Upper lobe of left lung (tissue), 6 donors: ENCODE data around the gene HCRT. TPM values are rescaled to one million over a fixed set of nuclear protein-coding genes. Genes with fewer than 3 reads are reported as not detected.
"Not testable (repeated sequence)": the region's sequence is repeated elsewhere in the genome, so short reads cannot be mapped to it uniquely, and the experiment has no call there.

Experiments
- ATAC-seq, 2 donors: fragments of 200-7000 bp; cut with Tn5 transposase; one replicate each; pipeline ENCODE4 v1.9.1; 2022; ENCODE audit warnings: mild to moderate bottlenecking in 2 of 2, moderate library complexity in 2 of 2; ENCODE audit not compliant: low FRiP score in 2 of 2
- DNase-seq, 2 donors: peaks; one replicate each; pipeline ENCODE4 v3.0.0-alpha.2; 2019 to 2020
- H3K27ac ChIP-seq, 4 donors: fragments of 200-600 bp; sonication (generic); one replicate each; pipeline ENCODE4 v1.5.1; 2016 to 2019
- H3K27me3 ChIP-seq, 4 donors: fragments of 200-600 bp; sonication (generic); one replicate each; pipeline ENCODE4 v1.5.1; 2017 to 2019
- H3K36me3 ChIP-seq, 4 donors: fragments of 200-600 bp; sonication (generic); one replicate each; pipeline ENCODE4 v1.5.1; 2016 to 2019
- H3K4me1 ChIP-seq, 4 donors: fragments of 200-600 bp; sonication (generic); one replicate each; pipeline ENCODE4 v1.5.1; 2018 to 2019
- H3K4me3 ChIP-seq, 4 donors: fragments of 200-600 bp; sonication (generic); one replicate each; pipeline ENCODE4 v1.5.1; 2017 to 2019; ENCODE audit warnings: mild to moderate bottlenecking in 2 of 4, moderate library complexity in 1 of 4
- H3K9me3 ChIP-seq, 4 donors: fragments of 200-600 bp; sonication (generic); one replicate each; pipeline ENCODE4 v1.5.1; 2018 to 2019
- CTCF ChIP-seq, 6 experiments: fragments of 450-650 bp in 4 of 6; fragments of 200-600 bp in 2 of 6; sonication (generic) in 2 of 6; IDR thresholded peaks; one replicate each; pipeline ENCODE4 v1.5.1; 2016 to 2019; ENCODE audit warnings: antibody characterized with exemption in 6 of 6
- EP300 ChIP-seq, 4 donors: sonication (generic); formaldehyde crosslinking; IDR thresholded peaks; one replicate each; pipeline ENCODE4 v1.5.1; 2017; ENCODE audit warnings: antibody characterized with exemption in 4 of 4, control low read depth in 2 of 4
- POLR2A ChIP-seq, 4 donors: fragments of 450-650 bp; IDR thresholded peaks; one replicate each; pipeline ENCODE4 v1.5.1; 2016 to 2017; ENCODE audit warnings: antibody characterized with exemption in 4 of 4, mild to moderate bottlenecking in 2 of 4
- POLR2AphosphoS5 ChIP-seq, 2 donors: sonication (generic); formaldehyde crosslinking; IDR thresholded peaks; one replicate each; pipeline ENCODE4 v1.5.1; 2017; ENCODE audit warnings: antibody characterized with exemption in 2 of 2
- WGBS, 2 donors: methylation state at CpG; one replicate each; pipeline ENCODE4 v1.1.5; 2017 to 2018; 5-methylcytosine and 5-hydroxymethylcytosine counted together
- total RNA-seq, 6 donors: library from RNA; depleted of rRNA in 4 of 6; stranded (reverse); fragments of >200 nt in 4 of 6; gene quantifications; one replicate each; pipeline versions ENCODE4 v1.1.0 to v1.2.1, GENCODE V29; 2016 to 2021
- donor health status: DM: no; HTN: no; CAD: no; lungs with moderate emphysema.
- donor health status: DM: no; HTN: yes; CAD: no; lungs with severe emphysema.

The HCRT gene
- total RNA-seq, 6 donors from 2014 or later, result not detected

GRCh38 chr17:42188749-42189650 lies 3.7 kb upstream of the HCRT start:
- TF ChIP-seq EP300 (IDR thresholded peaks at IDR 0.05) (no peak), CTCF (IDR thresholded peaks at IDR 0.05) (no peak), POLR2A (IDR thresholded peaks at IDR 0.05) (no peak), POLR2AphosphoS5 (IDR thresholded peaks at IDR 0.05) (no peak)
- DNase-seq (no peak), ATAC-seq (no peak)
- Histone ChIP-seq H3K27ac (no peak overlapping the region), H3K9me3 (no peaks in the 10 kb centered on the region), H3K27me3 (no peaks in the 10 kb centered on the region), H3K4me1 (peaks cover 14 to 25% (median 20%) of the 10 kb centered on the region in 4 donors), H3K36me3 (peaks cover 0 to 10% (median 0%) of the 10 kb centered on the region in 4 donors), H3K4me3 (no peak overlapping the region)
- 70 to 76% methylated on average over 10 to 17 of the region's 19 CpGs for WGBS, 2 donors

DNA sequence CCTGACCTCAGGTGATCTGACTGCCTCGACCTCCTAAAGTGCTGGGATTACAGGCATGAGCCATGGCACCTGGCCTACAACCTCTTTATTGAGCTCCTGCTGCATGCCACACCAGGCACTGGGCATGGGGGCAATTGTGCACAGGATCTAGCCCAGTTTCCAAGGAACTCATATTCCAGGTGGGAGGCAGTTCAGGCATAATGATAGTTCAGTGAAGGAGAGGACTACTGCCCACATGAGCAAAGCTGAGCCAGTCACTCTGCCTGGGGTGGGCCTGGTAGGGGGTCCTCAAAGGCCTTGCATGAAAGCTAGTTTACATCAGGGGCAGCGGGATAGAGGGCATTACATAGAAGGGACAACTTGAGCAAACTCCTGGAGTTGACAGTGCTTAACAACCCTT lies 2.6 kb upstream of the HCRT start:
- peaks cover 11 to 24% (median 18%) of the 10 kb centered on the region in 4 donors for H3K4me1 ChIP-seq
- no peaks in the 10 kb centered on the region for H3K9me3 ChIP-seq
- DNase-seq, result no peak
- no peak overlapping the region for H3K4me3 ChIP-seq
- ATAC-seq, result no peak
- 83 to 100% methylated on average over 1 to 2 of the region's 2 CpGs for WGBS, 2 donors
- H3K27me3 ChIP-seq, result no peaks in the 10 kb centered on the region
- H3K27ac ChIP-seq, result no peak overlapping the region
- peaks cover 0 to 10% (median 0%) of the 10 kb centered on the region in 4 donors for H3K36me3 ChIP-seq
- TF ChIP-seq EP300 (IDR thresholded peaks at IDR 0.05) (no peak), POLR2A (IDR thresholded peaks at IDR 0.05) (no peak), CTCF (IDR thresholded peaks at IDR 0.05) (no peak), POLR2AphosphoS5 (IDR thresholded peaks at IDR 0.05) (no peak)

GRCh38 chr17:42186191-42186590 lies 939 bp upstream of the HCRT start:
- not testable (repeated sequence) for H3K4me3 ChIP-seq, DNase-seq

GRCh38 chr17:42185621-42185930 lies 324 bp upstream of the HCRT start:
- no peak overlapping the region for H3K4me3 ChIP-seq
- 76 to 81% methylated on average over 4 to 7 of the region's 7 CpGs for WGBS, 2 donors
- TF ChIP-seq POLR2AphosphoS5 (IDR thresholded peaks at IDR 0.05) (no peak), EP300 (IDR thresholded peaks at IDR 0.05) (no peak), CTCF (IDR thresholded peaks at IDR 0.05) (no peak), POLR2A (IDR thresholded peaks at IDR 0.05) (no peak)

More at GRCh38 chr17:42186191-42186590, 939 bp upstream of the HCRT start:
- 80 to 83% methylated on average over 5 of the region's 5 CpGs for WGBS, 2 donors
- ATAC-seq, H3K36me3 ChIP-seq, H3K27ac ChIP-seq, H3K9me3 ChIP-seq, H3K27me3 ChIP-seq: not testable (repeated sequence)
- H3K4me1 ChIP-seq, result peaks cover 14 to 27% (median 24%) of the 10 kb centered on the region in 4 donors

DNA sequence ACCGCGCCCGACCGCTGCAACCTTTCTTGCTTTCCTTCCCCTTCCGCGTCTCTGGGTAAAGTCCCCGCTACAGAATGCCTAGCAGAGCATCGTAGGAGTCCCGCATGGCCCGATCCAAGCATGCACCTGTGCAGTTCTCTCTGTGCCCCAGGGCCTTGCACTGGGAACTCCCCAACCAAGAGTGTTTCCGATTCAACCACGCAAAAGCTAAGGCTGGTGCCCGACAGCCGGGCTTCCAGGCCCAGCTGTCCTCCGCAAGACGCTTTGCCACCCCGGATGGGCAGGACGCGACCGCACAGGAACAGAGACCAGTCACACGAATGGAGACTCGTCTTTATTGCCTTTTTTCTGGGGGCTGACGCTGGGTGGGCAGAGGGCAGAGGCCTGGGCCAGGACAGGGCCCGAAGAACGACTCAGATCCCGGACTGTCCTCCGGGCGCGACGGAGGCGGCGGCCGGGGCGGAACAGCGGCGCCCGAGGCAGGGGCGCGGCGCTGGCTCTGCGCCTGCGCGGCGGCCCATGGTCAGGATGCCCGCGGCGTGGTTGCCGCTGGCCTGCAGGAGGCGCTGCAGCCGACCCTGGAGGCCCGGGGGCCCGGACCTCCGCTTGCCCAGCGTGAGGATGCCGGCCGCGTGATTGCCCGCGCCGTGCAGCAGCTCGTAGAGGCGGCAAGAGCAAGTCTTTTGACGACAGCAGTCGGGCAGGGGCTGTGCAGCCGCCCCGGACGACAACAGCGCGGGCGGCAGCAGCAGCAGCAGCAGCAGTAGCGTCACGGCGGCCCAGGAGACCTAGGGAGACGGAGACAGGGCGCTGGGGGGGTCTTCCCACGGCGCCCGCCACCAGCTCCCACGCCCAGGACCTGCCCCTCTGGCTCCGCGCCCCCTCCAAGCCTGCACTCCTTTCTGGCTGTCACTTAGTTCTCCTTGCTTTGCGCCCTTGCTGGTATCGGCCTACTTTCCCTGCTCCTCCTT lies 1.2 kb downstream of the HCRT start:
- H3K27me3 ChIP-seq, result peaks cover 0 to 16% (median 8%) of the 10 kb centered on the region in 4 donors
- H3K4me3 ChIP-seq, result peak overlapping the region; percentile 18 to 62 (median 53)
- ATAC-seq, result peak; percentile 82 to 95
- no peaks in the 10 kb centered on the region for H3K36me3 ChIP-seq
- peak overlapping the region; percentile 61 to 86 (median 80) for H3K27ac ChIP-seq
- H3K9me3 ChIP-seq, result no peaks in the 10 kb centered on the region
- TF ChIP-seq POLR2AphosphoS5 (IDR thresholded peaks at IDR 0.05) (peak; percentile 37 to 55), CTCF (IDR thresholded peaks at IDR 0.05) (peak; percentile 81 to 99 (median 96)), EP300 (IDR thresholded peaks at IDR 0.05) (no peak), POLR2A (IDR thresholded peaks at IDR 0.05) (peak in 2 of 4 donors; percentile 24 to 85)
- peak; percentile 83 to 96 for DNase-seq
- 5 to 27% methylated on average over 20 to 53 of the region's 83 CpGs for WGBS, 2 donors
- H3K4me1 ChIP-seq, result peaks cover 24 to 41% (median 35%) of the 10 kb centered on the region in 4 donors

More at GRCh38 chr17:42185621-42185930, 324 bp upstream of the HCRT start:
- H3K4me1 ChIP-seq, result peaks cover 20 to 34% (median 30%) of the 10 kb centered on the region in 4 donors
- H3K27ac ChIP-seq, result no peak overlapping the region
- H3K27me3 ChIP-seq, result peaks cover 0 to 8% (median 4%) of the 10 kb centered on the region in 4 donors
- no peak for ATAC-seq
- DNase-seq, result no peak
- no peaks in the 10 kb centered on the region for H3K9me3 ChIP-seq
- peaks cover 0 to under 1% (median 0%) of the 10 kb centered on the region in 4 donors for H3K36me3 ChIP-seq
